Activated naive CD4-positive, alpha-beta T cell treated with anti-CD3 and anti-CD28 coated beads, Interleukin-2, amount 10 ng/mL, durations not matched to agents 7 days and 5 days (primary cell): ENCODE results near the gene GTF2H2.
"Not testable (repeated sequence)": the region's sequence is repeated elsewhere in the genome, so short reads cannot be mapped to it uniquely, and the experiment has no call there.

Source experiments
- CTCF ChIA-PET: fragments of 350-600 bp; sonication (Branson Sonifier 250); formaldehyde crosslinking; loops from one replicate; lab custom pipeline; 2021; ENCODE audit warnings: antibody characterized with exemption; lab: Charles Lee
- DNase-seq: peaks from one replicate; pipeline ENCODE4 v3.0.0-alpha.2; 2020
- H3K27ac Mint-ChIP-seq: one replicate; pipeline ENCODE4 v1.8.0; 2021; ENCODE audit warnings: mild to moderate bottlenecking, moderate library complexity, mixed read lengths
- H3K27me3 Mint-ChIP-seq: one replicate; pipeline ENCODE4 v1.8.0; 2021; ENCODE audit warnings: mild to moderate bottlenecking, mixed read lengths
- H3K36me3 Mint-ChIP-seq: one replicate; pipeline ENCODE4 v1.8.0; 2021; ENCODE audit warnings: mixed read lengths
- H3K4me1 Mint-ChIP-seq: one replicate; pipeline ENCODE4 v1.8.0; 2021; ENCODE audit warnings: mixed read lengths
- H3K4me3 Mint-ChIP-seq: one replicate; pipeline ENCODE4 v1.8.0; 2021; ENCODE audit warnings: mild to moderate bottlenecking, moderate library complexity, mixed read lengths
- H3K9me3 Mint-ChIP-seq: one replicate; pipeline ENCODE4 v1.8.0; 2021; ENCODE audit warnings: mixed read lengths

The GTF2H2 gene

DNA sequence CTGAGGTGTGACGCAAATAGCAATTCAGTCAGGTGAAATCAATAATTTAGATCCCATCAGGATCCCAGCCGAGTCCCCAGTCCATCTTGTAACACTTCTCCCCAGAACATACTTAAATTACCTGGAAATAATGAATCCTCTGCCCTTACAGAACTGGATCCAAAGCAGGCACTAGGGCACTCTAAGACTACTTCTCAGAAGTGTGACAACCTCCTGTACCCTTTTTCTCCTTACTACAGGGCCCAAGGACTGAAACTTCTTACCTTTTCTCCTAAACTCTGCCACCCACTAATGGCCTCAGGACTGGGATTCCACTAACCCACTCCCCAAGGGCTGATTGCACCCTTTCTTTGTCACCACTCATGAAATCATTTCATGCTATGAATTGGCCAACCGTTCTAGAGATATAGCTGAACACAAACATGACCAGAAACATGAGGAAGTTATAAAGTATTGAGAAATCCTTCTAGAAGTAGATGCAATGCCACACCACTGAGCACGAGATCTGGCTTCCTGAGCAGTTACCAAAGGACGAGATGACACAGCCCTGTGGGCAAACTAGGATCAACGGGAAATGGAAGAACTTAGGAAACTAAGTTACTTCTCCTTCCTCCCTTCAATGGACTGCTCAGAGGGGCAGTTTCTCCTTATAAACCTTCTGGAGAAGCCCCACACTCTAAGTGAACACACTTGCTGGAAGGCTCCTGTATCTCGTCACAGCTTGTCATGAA, 36.3 kb downstream of the GTF2H2 start:
- H3K4me3 Mint-ChIP-seq, DNase-seq, H3K36me3 Mint-ChIP-seq, CTCF ChIA-PET, H3K4me1 Mint-ChIP-seq, H3K9me3 Mint-ChIP-seq, H3K27ac Mint-ChIP-seq, H3K27me3 Mint-ChIP-seq: not testable (repeated sequence)

DNA sequence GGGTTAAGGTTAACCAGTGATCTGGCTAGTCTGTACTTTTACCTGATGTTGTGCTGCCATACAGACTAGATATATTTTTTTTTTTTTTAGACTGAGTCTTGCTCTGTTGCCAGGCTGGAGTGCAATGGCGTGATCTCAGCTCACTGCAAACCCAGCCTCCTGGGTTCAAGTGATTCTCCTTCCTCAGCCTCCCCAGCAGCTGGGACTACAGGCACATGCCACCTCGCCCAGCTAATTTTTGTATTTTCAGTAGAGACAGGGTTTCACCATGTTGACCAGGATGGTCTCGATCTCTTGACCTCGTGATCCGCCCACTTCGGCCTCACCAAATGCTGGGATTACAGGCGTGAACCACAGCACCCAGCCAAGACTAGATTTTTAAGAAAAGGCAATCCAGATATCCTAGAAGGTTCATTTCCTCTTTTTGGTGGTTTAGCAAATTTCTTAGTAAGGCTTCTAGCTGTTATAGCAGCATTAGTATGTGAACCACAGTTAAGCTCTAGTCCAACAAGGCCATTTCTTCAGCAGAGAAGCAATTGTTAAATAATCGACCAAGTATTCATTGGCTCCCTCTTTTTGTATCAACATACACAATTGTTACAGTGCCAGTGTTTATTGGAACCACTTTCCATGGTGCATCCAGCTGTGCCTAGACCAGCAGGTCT, 42.1 kb downstream of the GTF2H2 start, which contains the start of gene NAIP:
TSS of gene NAIP (minus strand) at position 51 of the 665 bp plus-strand sequence. CDS start 12,424 bp downstream, outside the sequence.
- H3K27ac Mint-ChIP-seq, H3K9me3 Mint-ChIP-seq, CTCF ChIA-PET, H3K27me3 Mint-ChIP-seq, H3K36me3 Mint-ChIP-seq, DNase-seq, H3K4me3 Mint-ChIP-seq, H3K4me1 Mint-ChIP-seq: not testable (repeated sequence)

DNA sequence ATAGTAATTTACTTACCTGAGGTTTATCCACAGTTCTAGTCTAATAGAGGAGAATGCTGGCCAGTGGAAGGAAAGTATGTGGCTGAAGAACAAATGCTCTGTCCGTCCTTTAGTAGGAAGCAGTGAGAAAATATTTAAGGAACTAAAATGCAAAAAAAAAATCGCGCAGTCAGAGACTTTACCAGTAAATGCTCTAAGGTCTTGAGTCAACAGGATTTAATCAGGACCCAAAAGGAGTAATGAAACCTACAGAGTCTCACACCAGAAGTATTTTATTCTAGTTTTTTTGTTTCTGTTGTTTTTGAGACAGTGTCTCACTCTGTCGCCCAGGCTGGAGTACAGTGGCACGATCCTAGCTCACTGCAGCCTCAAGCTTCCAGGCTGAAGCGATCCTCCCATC, 46.8 kb downstream of the GTF2H2 start:
- H3K27me3 Mint-ChIP-seq, DNase-seq, H3K27ac Mint-ChIP-seq, H3K4me1 Mint-ChIP-seq, CTCF ChIA-PET, H3K36me3 Mint-ChIP-seq, H3K4me3 Mint-ChIP-seq, H3K9me3 Mint-ChIP-seq: not testable (repeated sequence)

GRCh38 chr5:71018376-71019005, 49.0 kb downstream of the GTF2H2 start:
- CTCF ChIA-PET, H3K27me3 Mint-ChIP-seq: not testable (repeated sequence)

GRCh38 chr5:71014176-71014575, 53.3 kb downstream of the GTF2H2 start:
- no peak overlapping the region for H3K27ac Mint-ChIP-seq
- H3K27me3 Mint-ChIP-seq: peaks cover 4% of the 10 kb centered on the region
- CTCF ChIA-PET: no interaction called here
- H3K4me1 Mint-ChIP-seq: no peaks in the 10 kb centered on the region
- no peak for DNase-seq
- H3K4me3 Mint-ChIP-seq: no peak overlapping the region
- H3K36me3 Mint-ChIP-seq: no peaks in the 10 kb centered on the region
- H3K9me3 Mint-ChIP-seq: no peaks in the 10 kb centered on the region

More at GRCh38 chr5:71018376-71019005, 49.0 kb downstream of the GTF2H2 start:
- not testable (repeated sequence) for DNase-seq, H3K4me1 Mint-ChIP-seq, H3K4me3 Mint-ChIP-seq, H3K9me3 Mint-ChIP-seq, H3K27ac Mint-ChIP-seq, H3K36me3 Mint-ChIP-seq

DNA sequence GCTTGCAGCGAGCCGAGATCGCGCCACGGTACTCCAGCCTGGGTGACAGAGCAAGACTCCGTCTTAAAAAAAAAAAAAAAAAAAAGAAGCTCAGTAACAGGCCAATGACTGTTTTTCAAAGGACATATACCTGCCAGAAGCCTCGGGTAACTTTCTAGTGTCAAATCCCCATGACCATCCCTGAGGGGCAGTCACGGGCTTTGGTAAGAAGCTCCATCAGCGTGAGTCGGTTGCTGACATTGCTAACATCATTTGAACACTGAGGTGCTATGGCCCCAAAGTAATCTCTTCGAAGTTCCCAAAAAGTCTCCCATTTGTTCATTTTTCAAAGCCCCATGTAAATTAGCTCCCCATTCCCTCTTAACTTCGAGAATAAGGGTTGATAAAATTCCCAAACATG, 53.9 kb downstream of the GTF2H2 start:
- Mint-ChIP-seq H3K4me3 (no peak overlapping the region), H3K36me3 (no peaks in the 10 kb centered on the region), H3K27ac (no peak overlapping the region), H3K4me1 (no peaks in the 10 kb centered on the region), H3K27me3 (peaks cover 4% of the 10 kb centered on the region), H3K9me3 (no peaks in the 10 kb centered on the region)
- DNase-seq: peak; percentile 28
- CTCF ChIA-PET: no interaction called here

- CTCF ChIA-PET: no interaction called here
- H3K4me1 Mint-ChIP-seq: no peaks in the 10 kb centered on the region
- no peaks in the 10 kb centered on the region for H3K9me3 Mint-ChIP-seq
- H3K27ac Mint-ChIP-seq: no peak overlapping the region
- H3K27me3 Mint-ChIP-seq: peaks cover 4% of the 10 kb centered on the region
- no peak overlapping the region for H3K4me3 Mint-ChIP-seq
- peak; percentile 16 for DNase-seq
- no peaks in the 10 kb centered on the region for H3K36me3 Mint-ChIP-seq
These were observed 56.2 kb downstream of the GTF2H2 start for GRCh38 chr5:71011194-71011792.

DNA sequence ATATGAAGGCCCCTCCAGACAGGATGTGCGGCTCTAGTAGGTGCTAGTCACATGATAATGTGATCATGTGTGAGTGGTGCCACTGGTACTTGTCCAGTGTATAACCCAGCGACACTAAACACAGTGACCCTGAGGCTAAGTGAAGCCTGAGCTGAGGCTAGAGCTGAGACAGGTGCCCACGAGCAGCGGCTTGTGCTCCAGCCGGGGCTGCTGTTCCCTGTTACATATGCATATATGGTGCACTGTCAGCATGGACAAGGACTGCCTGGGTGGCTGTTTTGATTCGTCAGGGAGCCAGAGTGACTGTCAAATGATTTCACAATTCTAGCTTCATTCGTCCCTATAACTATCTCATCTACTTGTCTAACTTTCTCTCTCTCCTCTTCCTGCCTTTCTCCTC, 60.5 kb downstream of the GTF2H2 start:
- H3K27me3 Mint-ChIP-seq, CTCF ChIA-PET, H3K9me3 Mint-ChIP-seq, DNase-seq, H3K4me1 Mint-ChIP-seq, H3K4me3 Mint-ChIP-seq, H3K36me3 Mint-ChIP-seq, H3K27ac Mint-ChIP-seq: not testable (repeated sequence)
